ENCODE data around the gene SLC22A16.

SLC22A16 gene

GRCh38 chr6:110399219-110400071 is 77.0 kb downstream of the SLC22A16 start:
- DNase-seq, result no peak

GRCh38 chr6:110398778-110399177 is 77.6 kb downstream of the SLC22A16 start:
- no peak for DNase-seq

- DNase-seq, result no peak
These were observed 81.2 kb downstream of the SLC22A16 start for GRCh38 chr6:110395221-110395620.

- DNase-seq, result no peak
These were observed 82.0 kb downstream of the SLC22A16 start for GRCh38 chr6:110394409-110394808.

DNA sequence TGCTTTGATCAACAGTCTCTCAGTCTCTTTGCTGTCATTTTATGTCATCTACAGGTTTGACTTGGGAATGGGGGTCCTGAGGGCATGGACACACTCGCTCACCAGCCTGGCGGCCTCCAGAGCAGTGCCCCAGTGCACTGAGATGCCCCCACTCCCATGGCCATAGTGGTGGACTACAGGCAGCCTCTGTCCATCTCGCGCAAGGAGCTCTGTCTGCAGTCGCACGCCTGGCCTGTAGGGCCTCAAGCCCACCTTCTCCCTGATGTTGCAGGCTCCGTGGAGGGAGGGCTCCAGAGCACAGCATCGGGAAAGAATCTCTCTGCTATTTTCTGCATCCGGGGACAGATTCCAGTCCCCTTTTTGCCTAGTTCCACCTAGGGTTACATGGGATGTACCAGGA is 83.7 kb downstream of the SLC22A16 start:
- no peak for DNase-seq

DNA sequence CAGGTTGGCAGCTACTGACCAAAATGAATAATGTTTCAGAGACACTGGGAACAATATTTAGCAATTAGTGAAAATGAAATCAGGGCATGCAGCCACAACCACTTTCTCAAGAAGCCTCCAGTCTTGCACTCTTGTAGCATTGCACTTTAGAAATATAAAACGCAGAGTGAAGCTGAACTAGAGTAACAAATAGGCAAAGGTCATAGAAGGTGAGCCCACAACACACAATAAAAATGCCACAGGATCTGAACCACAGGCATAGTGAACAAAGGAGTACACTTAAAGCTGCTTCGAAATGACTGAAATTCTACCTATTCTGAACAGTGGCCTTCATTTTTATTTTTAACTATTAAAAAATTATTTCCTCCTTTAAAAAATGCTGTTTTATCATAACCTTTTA is 86.0 kb downstream of the SLC22A16 start:
- no peak for DNase-seq

DNA sequence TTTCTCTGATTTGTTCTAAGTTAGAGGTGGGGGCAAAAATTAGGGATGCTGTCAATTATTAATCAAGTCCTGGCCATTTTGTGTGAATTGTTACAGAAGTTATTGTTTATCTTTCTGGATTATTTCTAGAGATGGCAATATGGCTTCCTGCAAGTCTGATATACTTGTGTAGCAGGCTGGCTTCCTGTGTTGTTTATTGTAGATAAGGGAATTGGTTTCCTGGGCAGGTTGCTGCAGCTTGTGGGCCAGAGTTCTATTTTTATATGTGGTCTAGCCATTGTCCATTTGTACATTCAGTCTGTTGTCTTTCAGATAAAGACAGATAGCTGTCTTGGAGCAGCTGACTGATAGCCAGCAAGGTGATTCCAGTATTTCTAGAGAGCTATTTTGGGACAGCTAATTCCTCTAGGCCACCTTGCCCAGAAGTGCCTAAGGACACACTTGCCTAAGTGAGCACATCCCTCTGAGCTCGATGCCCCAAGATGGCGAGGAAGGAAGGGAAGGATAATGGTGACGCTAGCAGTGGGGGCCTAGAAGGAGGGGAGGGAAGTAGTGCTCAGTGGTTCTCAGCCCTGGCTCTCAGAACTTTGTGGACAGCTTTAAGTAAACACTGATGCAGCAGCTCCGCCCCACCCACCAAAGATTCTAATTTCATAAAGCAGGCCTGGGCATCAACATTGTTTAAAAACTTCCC is 86.6 kb downstream of the SLC22A16 start:
- no peak for DNase-seq

DNA sequence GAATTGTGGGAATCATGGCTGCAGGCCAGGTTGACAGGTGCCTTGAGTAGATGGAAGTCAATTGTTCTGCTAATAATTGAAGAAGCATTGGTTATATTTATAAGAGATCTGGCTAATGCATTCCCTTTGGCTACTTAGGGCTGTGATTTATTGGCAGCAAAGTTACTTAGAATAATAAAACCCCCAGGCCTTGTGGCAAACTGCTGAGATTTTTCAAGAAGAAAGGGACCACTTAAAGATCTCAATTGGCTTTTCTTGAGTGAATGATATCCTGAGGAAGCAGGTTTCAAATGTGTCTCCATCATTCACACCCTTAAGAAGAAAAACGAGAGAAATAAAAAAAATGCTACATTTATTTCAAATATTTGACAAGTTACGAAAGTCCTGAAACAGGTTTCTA is 88.4 kb downstream of the SLC22A16 start:
- DNase-seq, result no peak

DNA sequence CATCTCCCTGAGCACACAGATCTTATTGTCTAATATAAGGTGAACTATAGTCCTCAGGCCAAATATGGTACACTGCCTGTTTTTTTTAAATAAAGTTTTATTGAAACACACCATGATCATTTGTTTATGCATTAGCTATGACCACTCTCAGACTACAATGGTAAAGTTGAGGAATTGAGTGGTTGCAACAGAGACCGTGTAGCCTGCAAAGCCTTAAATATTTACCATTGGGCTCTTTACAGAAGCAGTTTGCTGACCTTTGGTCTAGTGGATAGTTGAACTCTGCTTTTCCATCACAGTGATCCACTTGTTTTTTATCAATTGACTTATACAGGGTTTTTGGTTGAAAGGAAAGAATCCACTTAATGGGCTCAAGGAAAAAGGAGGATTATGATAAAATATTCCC is 91.0 kb downstream of the SLC22A16 start:
- no peak for DNase-seq

DNA sequence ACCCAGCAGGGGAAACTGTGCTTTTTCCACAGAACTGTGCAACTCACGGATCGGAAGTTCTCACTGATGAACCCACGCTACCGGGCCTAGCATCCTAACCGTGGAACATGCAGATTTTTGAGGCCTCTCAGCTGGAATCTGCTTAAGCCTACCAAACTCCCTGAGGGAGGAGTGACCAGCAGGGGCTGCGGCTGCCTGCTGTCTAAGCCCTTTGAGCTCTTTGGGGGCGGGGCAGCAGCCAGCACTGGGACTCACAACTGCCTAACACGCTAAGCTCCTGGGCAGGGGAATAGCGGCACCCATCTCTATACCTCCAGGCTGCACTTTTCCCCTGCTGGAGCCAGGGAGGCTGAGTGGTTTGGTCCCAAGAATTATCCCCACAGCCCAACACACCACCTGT is 97.9 kb downstream of the SLC22A16 start:
- DNase-seq, result no peak

All from T1000 (cell line).